HS-5 (cell line): ENCODE data around the gene PHRF1.

Source experiments
- DNase-seq: peaks from one replicate; pipeline ENCODE4 v3.0.0-alpha.2; 2012; ENCODE audit warnings: low read depth

PHRF1 gene

DNA sequence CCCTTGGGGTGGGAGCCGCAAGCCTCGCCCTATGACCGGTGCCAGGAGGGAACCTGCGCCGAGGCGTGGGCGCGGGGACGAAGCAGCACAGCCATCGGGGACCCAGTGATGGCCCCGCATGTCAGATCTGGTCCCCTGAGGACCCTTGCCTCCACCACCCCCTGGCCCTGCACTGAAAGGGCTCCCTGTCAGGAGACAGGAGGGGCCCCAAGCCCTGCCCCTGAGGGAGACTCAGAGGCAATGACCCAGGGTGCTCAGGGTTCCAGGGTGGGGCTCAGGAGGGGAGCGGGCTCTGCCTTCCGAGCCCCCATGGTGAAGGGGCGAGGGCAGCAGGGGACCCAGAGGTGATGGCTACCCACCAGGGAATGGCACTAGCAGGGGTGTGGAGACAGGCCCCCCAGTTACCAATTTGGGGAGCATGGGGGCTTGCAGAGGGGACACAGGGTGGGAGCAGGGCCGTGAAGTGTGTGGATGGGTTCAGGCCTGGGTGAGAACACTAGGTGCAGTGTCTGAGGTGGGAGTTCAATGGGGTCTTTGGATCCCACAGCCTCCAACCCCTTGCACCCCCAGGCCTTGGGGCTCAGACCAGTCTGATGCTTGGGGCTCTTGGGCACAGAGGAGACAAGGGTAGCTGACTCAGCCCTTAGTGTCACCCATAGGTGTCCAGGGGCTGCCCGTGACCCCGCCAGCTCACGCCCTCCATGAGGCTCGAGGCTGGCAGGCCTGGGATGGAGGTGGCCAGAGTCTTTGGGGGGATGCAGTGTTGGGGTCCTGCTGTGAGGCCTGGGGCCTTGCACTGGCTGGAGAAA is 38.4 kb upstream of the PHRF1 start:
- no peak for DNase-seq

DNA sequence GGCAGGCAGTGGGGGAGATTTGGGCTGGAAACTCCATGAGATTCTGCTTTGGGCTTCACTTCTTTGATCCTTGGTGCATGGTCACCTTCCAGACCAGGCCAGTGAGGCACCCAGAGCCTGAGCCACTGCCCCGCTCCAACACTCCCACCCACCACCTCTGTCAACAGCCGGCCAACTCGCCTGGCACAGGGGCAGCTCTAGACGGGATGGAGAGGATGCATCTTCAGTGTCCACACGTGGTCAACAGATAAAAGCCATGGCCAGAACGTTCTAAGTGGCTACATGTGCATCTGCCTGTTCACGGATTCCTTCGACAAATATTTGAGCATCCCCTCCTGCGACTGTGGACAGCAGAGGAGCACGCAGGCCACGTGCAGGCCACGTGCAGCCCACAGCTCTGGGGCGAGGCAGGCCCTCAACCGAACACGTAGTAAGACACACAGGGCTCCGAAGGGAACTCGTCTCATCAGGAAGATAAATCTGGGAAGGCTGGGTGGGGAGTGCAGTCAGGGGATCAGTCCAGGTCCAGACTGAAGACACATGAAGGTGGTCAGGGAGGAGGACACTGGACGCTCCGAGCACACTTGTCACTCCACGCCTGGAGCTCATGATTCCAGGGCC is 37.7 kb upstream of the PHRF1 start:
- no peak for DNase-seq

DNA sequence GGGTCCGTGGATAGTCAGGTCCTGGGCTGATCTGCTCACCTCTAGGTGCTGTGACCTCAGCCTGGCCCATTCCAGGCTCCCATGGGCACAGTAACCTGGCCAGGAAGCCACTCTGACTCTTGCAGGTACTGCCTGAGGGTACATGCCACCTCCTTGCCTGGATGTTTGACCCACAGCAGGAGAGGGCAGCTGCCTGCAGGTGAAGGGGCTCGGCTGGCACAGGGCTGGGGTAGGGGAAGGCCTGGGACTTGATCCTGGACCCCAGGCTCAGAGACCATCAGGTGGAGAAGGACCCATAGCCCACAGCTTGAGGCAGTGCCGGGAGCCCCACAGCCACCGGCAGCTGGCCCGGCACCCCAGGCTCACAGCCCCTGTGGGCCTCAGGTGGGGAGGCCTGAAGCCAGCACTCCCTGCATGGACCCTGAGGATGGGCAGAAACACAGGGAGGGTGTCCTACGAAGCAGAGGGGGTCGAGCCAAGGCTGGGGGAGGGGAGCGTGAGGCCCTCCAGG is 36.2 kb upstream of the PHRF1 start:
- DNase-seq, result no peak

DNA sequence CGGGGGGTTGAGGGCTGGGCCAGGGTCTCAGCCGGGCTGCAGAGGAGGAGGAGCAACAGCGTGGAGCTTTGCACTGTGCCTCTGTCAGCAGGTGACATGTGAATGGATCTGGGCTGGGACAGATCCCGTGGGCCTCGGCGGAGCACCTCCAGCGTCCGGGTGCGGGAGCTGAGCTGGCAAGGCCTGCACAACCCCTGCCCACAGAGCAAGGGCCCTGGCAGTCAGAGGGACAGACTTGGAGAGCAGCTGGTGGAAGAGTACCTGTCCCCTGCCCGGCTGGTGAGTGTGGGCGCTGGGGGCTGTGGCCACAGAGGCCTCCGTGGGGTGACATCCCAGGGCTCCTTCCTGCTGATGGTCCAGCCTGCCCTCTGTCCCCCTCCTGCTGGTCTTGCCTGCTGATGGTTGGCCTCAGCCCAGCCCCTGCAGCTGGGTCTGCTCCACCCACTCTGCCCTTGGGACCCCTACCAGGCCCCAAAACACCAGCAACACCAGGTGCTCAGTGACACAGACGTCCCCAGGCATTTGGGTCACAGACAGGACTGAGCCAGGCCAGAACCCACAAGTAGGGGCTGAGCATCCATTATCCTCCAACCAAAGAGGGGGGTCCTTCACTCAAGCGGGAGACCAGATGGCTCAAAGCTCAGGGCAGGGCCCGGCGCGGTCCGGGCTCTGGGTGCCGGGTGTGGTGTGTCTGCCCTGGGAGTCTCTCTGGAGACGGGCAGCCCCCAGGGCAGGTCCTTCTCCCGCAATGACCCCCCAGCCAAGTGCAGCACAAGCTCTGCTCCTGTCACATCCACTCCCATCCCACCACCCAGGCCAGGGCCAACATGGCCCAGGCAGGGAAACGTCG is 35.5 kb upstream of the PHRF1 start:
- no peak for DNase-seq

DNA sequence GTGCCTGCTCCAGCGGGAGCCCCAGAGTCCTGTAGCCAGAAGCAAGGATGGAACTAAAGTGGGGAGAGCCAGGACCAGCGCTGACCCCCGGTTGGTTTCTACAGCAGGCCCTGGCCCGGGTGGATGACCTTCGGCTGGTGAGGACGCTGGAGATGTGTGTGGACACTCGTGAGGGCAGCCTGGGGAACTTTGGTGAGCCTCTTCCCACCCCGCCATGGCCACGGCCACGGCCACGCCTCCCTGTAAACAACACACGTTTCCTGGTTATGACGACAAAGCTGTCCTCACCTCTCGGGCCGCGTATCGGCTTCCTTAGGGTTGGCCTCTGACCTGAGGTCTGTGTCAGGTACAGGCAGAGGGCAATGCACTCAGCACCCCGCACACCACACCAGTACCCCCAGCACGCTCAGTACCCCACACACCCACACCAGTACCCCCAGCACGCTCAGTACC is 34.8 kb upstream of the PHRF1 start:
- DNase-seq, result no peak

DNA sequence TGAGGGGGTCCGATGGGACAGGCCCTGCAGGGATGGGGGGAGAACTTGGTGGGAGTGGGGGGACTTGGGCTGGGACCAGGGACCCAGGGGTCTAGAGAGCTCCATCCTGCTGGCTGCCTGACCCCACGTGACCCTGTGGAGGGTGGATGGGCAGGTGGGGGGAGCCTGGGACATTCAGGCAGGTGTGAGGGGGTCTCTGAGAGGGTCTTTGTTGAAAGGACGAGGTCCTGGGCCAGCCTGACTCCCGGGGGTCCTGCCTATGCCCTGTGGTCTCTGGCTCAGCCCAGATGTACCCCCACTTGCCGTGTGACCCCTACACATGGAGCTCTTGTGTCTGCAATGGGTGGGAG is 31.5 kb upstream of the PHRF1 start:
- no peak for DNase-seq

DNA sequence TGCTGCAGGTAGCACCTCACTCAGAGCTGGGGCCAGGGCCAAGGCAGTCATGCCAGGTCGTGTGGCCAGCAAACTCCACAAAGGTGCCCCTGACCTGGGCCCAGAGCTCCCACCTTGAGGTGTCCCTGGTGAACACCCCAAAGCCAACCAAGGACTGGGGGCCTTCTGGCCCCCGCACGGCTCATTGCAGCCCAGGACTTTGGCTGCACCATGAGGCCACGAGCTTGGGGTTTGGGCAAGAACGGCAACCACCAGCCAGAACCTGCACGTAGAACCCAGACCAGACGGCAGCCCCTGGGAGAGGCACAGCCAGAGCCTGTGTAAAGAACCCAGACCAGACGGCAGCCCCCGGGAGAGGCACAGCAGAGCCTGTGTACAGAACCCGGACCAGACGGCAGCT is 31.1 kb upstream of the PHRF1 start:
- no peak for DNase-seq

DNA sequence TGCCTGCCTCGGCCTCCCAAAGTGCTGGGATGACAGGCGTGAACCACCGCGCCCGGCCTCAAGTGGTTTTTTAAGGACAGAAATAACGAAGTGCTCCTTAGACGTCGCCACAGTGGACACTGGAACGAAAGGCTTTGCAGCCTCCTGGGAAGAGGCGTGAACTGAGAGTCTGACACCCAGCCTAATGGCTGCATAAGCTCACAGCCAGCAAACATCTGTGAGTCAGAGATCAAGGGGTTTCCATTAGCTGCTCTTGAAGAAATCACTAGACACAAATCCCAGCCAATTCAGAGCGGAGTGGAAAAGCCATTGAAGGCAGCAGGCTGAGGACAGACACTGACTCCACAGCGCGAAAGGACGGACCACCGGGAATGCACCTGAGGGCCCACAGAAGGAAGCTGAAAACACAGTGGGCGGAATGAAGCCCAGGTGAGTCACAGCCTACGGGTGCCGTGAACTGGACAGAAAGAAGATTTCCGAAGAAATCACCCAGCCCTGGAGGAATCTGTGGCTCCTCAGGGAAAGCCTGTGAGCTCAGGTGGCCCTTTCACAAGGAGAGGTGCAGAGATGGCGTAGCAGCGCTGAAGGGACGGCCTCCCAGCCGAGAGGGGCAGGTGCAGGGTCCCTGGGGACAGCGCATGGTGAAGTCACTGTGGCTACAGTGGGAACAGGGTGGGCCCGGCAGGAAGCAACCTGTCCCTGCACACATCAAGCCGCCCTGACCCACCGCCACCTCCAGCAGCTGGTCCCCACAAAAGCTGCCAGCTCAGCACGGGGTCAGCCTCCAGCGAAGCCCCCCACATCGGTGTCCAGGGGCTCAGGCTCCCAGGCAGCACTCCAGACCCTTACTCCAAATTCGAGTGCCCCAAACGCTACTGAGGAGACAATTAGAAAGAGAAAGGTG is 27.3 kb upstream of the PHRF1 start:
- DNase-seq, result no peak

DNA sequence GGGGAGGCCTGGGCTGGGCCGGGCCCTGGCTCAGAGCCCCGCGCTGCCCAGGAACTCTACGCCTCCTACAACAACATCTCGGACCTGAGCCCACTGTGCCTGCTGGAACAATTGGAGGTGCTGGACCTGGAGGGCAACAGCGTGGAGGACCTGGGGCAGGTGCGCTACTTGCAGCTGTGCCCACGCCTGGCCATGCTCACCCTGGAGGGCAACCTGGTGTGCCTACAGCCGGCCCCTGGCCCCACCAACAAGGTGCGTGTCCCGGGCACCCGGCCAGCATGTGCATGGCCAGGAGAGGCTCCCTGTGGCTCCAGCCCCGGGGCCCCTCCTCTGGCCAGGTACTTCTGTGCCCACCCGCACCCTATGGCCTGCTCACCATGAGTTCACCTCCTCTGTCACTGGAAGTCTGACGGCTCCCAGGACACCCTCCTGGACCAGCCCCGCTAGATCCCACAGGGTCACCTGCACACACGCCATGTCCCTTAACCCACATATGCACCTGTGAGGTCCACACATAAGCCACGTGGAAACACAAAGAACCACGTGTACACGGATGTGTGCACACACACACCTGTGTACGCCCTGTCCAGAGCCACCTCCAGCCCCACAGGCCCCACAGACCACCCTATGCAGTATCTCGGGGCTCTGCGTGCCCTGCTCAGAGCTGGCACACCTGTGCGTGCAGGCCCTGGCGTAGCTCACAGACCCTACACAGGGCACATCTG is 26.1 kb upstream of the PHRF1 start:
- no peak for DNase-seq

DNA sequence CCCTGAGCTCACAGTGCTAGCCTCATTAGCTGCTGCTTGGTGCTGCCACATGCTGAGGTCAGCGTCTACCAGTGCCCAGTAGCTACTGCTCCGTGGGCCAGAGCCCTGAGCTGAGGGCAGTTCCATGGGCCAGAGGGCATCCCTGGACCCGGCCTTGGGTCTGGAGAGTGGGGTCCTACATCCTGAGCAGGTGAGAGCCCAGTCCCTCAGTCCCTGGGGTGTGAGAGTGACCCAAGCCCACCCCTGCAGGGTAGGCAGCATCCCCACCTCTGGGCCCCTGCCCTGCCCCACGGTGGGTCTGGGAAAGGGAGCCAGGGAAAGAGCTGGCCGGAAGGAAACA is 25.6 kb upstream of the PHRF1 start:
- DNase-seq, result no peak

DNA sequence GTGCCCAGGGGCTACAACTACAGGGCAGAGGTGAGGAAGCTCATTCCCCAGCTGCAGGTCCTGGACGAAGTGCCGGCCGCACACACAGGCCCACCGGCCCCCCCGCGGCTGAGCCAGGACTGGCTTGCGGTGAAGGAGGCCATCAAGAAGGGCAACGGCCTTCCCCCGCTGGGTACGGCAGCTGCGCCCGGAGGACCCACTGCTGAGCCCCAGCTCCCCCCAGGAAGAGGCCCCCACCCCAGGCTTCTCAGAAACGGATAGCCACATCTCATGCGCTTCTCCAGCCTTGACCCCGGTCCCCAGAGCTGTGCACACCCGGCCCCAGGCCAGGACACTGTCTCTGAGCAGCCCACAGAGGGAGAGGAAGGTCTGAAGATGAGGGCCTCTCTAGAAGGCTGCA is 25.1 kb upstream of the PHRF1 start:
- DNase-seq, result no peak

DNA sequence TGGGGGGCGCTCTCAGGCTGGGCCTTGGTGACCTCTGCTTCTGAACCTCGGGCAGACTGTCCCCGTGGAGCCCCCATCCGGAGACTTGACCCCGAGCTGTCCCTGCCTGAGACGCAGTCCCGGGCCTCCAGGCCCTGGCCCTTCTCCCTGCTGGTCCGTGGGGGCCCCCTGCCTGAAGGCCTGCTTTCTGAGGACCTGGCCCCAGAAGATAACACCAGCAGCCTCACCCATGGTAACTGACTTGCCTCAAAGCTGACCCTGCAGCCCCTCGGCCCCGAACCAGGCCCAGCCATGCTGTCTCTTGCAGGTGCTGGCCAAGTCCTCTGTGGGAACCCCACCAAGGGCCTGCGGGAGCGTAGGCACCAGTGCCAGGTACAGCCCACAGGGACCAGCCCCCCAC is 24.7 kb upstream of the PHRF1 start:
- no peak for DNase-seq

DNA sequence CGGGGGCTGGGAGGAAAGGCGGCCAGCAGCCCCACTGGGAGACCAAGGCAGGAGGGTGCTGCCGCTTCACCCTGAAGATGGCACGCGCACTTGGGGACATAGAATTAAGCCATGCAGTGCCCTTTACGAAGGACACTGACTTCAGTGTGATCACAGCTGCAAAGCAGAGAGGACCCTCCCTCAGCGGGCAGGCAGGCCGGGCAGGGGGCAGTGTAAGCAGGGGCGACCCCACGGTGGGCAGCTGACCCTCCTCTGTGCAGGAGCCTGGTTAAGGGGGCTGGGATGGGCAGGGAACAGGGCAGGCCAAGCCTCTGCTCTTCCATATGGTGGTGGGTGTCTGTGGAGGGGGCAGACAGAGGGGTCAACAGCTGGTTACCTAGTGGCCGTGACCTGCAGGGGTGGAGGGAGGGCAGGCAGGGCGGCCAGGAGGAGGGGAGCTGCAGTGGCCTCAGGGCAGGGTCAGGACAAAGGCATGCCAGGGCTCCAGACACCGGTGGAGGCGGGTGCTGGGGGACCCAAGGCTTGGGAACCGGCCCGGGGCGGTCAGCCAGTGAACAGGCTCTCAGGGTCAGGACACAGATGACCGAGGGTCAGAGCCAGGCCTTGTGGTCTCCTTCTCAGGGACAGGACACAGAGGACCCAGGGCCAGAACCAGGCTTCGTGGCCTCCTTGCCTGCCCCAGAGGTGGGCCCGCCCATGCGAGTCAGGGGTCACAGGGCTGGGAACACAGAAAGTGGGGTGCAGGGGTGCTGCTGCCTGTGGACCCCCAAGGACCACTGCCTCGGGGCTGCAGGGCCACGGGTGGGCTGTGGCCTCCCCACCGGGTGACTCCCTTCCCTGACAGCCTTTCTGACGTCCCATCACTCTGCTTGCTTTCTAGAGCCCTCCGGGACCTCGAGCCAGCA is 22.9 kb upstream of the PHRF1 start:
- no peak for DNase-seq

DNA sequence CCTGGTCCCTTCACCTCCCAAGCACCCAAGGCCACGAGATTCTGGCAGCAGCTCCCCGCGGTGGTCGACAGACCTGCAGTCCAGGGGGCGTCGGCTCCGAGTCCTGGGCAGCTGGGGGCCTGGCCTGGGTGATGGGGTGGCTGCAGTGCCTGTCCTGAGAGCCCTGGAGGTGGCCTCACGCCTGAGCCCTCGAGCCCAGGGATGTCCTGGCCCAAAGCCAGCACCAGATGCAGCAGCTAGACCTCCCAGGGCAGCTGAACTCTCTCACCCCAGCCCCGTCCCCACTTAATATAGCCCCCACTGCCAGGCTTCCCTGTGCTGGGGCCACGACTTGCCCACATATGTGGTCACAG is 22.3 kb upstream of the PHRF1 start:
- no peak for DNase-seq

DNA sequence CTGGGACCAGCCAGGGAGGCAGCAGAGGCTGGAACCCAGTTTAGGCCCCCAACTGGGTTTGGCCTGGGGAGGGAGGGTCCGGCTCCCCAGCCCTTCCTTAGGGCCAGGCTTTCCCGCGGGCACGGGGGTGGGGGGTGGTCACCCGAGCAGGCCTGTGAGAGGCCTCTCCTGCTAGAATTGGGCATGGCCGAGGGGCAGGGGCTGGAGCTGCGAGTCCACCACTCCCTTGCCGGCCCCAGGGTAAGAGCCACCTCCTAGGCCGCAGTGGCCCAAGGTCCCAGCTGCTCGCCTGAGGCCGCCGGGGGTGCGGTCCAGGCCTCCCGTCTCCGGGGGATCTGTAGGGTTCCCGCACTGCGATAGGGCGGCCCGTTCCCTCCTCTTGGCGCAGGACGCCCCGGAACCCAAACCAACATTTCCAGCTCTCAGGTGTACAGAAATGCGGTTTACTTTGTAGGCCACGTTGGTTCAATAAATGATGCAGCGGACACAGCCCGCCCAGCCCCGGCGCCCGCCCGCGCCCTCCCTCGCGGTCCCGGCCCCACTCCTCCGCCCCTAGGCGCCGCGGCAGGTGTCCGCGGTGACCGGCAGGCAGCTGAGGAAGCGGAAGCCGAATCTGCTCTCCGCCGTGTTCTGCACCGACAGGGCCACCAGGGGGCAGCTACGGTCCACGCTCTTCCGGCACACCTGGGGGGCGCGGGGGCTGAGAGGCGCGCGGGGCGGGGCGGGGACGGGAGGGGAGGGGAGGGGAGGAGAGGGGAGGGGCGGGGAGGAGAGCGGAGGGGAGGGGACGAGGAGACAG is 21.6 kb upstream of the PHRF1 start:
- DNase-seq, result no peak

DNA sequence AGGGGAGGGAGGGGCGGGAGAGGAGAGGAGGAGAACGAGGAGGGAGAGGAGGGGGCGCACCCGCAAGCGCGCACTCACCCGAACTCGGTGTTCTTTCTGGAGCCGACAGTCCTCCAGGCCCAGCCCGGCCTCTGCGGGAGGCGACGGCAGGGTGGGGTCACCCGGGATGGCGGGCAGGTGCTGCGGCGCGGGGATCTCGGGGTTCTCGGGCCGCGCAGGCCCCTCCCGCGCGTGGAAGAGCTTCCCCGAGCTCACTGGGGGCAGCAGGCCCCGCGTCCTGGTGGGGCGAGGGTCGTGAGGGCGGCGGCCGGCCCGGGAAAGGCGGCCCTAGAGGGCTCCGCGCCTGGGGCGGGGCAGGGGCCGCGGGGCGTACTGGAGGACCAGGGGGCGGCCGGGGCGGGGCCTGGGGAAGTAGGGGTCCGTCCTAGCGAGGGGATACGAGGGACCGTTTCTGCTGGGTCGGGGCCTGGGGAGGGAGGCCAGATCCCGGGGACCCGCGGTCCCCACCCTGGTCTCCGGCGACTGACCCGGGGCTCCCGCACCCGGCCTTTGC is 21.0 kb upstream of the PHRF1 start:
- no peak for DNase-seq

DNA sequence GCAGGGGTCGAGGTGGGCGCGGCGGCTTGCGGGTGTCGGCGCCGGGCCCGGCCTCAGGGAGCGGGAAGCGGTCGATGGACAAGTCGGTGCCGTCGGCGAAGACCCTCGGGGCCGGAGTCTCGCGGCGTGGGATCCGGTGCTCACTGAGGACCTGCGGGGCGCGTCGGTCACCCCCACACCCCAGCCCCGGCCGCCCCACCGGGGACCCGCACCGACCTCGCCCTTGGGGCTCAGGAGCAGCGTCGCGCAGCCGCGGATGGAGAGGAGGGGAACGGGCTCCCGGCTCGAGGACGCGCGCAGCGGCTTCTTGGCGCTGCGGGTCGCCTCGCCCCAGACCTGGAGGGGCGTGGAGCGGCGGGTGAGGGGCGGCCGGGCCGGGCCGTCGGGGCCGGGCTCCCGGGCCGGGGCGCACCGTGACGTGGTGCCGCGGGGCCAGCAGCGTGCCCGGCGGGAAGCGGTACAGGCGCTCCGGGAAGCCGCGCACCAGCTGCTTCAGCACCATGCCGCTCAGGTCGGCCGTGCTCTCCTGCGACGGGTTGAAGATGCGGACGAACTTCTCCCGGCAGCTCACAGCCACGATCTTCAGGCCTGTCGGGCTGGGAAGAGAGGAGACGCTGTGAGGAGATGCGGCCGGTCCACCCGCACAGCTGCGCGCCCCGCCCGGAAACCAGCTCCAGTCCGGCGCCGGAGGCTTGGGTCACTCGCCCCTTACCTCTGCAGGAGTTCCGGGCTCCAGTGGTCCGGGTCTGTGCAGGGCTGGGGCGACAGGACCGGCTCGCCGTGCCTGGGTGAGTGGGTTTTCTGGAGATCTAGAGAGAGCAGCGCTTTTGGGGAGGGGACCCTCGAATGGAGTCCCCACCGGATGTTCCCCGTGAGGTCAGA is 20.2 kb upstream of the PHRF1 start:
- DNase-seq, result no peak

DNA sequence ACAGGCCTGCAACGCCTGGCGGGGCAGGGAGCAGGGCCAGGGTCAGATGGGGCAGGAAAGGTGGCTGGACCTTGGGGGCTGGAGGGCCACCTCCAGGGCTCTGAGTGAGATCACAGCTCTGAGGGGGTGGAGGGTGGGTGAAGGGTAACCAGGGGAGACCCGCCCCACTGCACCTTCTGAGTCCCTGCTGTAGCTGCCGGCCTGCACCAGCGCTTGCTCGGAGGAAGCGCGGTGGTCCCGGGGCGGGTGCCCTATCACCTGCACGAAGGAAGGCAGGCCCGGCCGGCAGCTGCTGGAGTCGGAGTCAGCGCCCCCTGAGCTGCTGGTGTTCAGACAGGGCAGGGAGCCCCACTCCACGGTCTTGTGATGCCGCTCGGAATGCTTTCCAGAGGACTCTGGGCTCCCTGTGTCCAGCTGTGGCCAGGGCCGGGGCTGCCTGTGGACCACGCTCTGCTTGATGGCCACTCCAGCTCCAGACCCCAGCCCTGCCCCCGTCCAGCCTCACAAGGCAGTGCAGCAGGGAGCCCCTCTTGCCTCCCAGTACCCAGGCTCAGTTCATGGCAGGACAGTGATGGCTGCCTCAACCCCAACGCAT is 19.5 kb upstream of the PHRF1 start:
- DNase-seq, result no peak
